Caco-2 (cell line): ENCODE data around the gene L3MBTL4. TPM values are rescaled to one million over a fixed set of nuclear protein-coding genes. Genes with fewer than 3 reads are reported as not detected.

Experiments
- BruUV-seq: library from RNA; stranded (reverse); fragments of 400-500 nt; replicated peaks from 2 replicates; lab custom pipeline; 2021; lab: Mats Ljungman, UMichigan
- CTCF ChIA-PET: fragments of 300-600 bp; sonication (Branson Sonifier 250); formaldehyde crosslinking; loops from one replicate; lab custom pipeline; 2022; ENCODE audit warnings: antibody characterized with exemption; lab: Charles Lee
- POLR2A ChIA-PET: fragments of 300-600 bp; sonication (Branson Sonifier 250); formaldehyde crosslinking; loops from one replicate; lab custom pipeline; 2022; ENCODE audit warnings: antibody characterized with exemption; lab: Charles Lee
- DNase-seq, 2 experiments: peaks; one replicate each; pipeline versions ENCODE4 v3.0.0 to v3.0.0-alpha.2; 2020 to 2022
- H3K27me3 ChIP-seq: replicated peaks from 2 replicates; pipeline ENCODE4 v1.6.0; 2011; ENCODE audit warnings: low read length; ENCODE audit not compliant: control insufficient read depth, insufficient read depth
- H3K36me3 ChIP-seq: 2 replicates; pipeline ENCODE4 v1.5.1; 2011; ENCODE audit warnings: low read length; ENCODE audit not compliant: control insufficient read depth, insufficient read depth
- H3K4me1 ChIP-seq: fragments of 250-450 bp; sonication (Bioruptor Pico); 2 replicates; pipeline ENCODE4 v1.5.1; 2020; ENCODE audit warnings: mild to moderate bottlenecking
- H3K4me3 ChIP-seq: 2 replicates; pipeline ENCODE4 v1.5.1; 2011; ENCODE audit warnings: low read depth, mild to moderate bottlenecking, control low read depth, low read length
- H3K9me3 ChIP-seq: fragments of 250-450 bp; sonication (Bioruptor Pico); 2 replicates; pipeline ENCODE4 v1.5.1; 2020; ENCODE audit warnings: mild to moderate bottlenecking, moderate library complexity
- H3K27ac Mint-ChIP-seq: one replicate; pipeline ENCODE4 v1.8.0; 2022; ENCODE audit warnings: mixed read lengths; ENCODE audit not compliant: unreplicated experiment
- H3K27me3 Mint-ChIP-seq: one replicate; pipeline ENCODE4 v1.8.0; 2022; ENCODE audit warnings: mixed read lengths; ENCODE audit not compliant: insufficient read depth, unreplicated experiment
- H3K36me3 Mint-ChIP-seq: one replicate; pipeline ENCODE4 v1.8.0; 2022; ENCODE audit warnings: mild to moderate bottlenecking, mixed read lengths; ENCODE audit not compliant: insufficient read depth, unreplicated experiment
- H3K4me1 Mint-ChIP-seq: one replicate; pipeline ENCODE4 v1.8.0; 2022; ENCODE audit warnings: low read depth, mixed read lengths; ENCODE audit not compliant: unreplicated experiment
- H3K4me3 Mint-ChIP-seq: one replicate; pipeline ENCODE4 v1.8.0; 2022; ENCODE audit warnings: mild to moderate bottlenecking, moderate library complexity, mixed read lengths; ENCODE audit not compliant: unreplicated experiment
- H3K9me3 Mint-ChIP-seq: one replicate; pipeline ENCODE4 v1.8.0; 2022; ENCODE audit warnings: mixed read lengths; ENCODE audit not compliant: unreplicated experiment
- CTCF ChIP-seq, 2 experiments: fragments of 200-600 bp in 1 of 2; IDR thresholded peaks; 1 replicate in 1 of 2; 2 replicates in 1 of 2; pipeline versions ENCODE4 v1.5.1 to v1.8.0; 2011 to 2022; ENCODE audit warnings: antibody characterized with exemption in 1 of 2, control low read depth in 1 of 2, inconsistent platforms in 1 of 2, low read depth in 1 of 2, low read length in 1 of 2, mild to moderate bottlenecking in 1 of 2, moderate library complexity in 1 of 2; ENCODE audit not compliant: insufficient read depth in 1 of 2, severe bottlenecking in 1 of 2, unreplicated experiment in 1 of 2
- intact Hi-C: fragments of 100-400 bp; cut with micrococcal nuclease; formaldehyde crosslinking; loops from one replicate; pipeline ENCODE4 v1.10.0; 2022; ENCODE audit not compliant: unreplicated experiment
- total RNA-seq: library from RNA; stranded (reverse); gene quantifications from 2 replicates; pipeline ENCODE4 v1.2.3, GENCODE V29; 2022

L3MBTL4 gene
- total RNA-seq, 1 experiment from 2014 or later: 0.23 TPM

- H3K4me1 Mint-ChIP-seq: no peaks in the 10 kb centered on the region
- no peak overlapping the region for H3K4me3 ChIP-seq
- H3K4me3 Mint-ChIP-seq: no peak overlapping the region
- ChIA-PET CTCF (no interaction called here), POLR2A (no interaction called here)
- no TSS peak for BruUV-seq
- H3K27me3 Mint-ChIP-seq: peaks cover 15% of the 10 kb centered on the region
- no peak overlapping the region for H3K27ac Mint-ChIP-seq
- H3K36me3 ChIP-seq: no peaks in the 10 kb centered on the region
- no peak for TF ChIP-seq CTCF (IDR thresholded peaks at IDR 0.05; ENCODE audit: insufficient read depth in 1 of 2, low read depth in 1 of 2, low read length in 1 of 2, severe bottlenecking in 1 of 2, unreplicated experiment in 1 of 2)
- H3K9me3 Mint-ChIP-seq: peaks cover 10% of the 10 kb centered on the region
- no peak for DNase-seq
- H3K4me1 ChIP-seq: no peaks in the 10 kb centered on the region
- H3K9me3 ChIP-seq: no peaks in the 10 kb centered on the region
- intact Hi-C loops: no loop called here
- H3K27me3 ChIP-seq: no peaks in the 10 kb centered on the region
- no peaks in the 10 kb centered on the region for H3K36me3 Mint-ChIP-seq
These were observed 412.8 kb downstream of the L3MBTL4 start for GRCh38 chr18:6001867-6002266.

DNA sequence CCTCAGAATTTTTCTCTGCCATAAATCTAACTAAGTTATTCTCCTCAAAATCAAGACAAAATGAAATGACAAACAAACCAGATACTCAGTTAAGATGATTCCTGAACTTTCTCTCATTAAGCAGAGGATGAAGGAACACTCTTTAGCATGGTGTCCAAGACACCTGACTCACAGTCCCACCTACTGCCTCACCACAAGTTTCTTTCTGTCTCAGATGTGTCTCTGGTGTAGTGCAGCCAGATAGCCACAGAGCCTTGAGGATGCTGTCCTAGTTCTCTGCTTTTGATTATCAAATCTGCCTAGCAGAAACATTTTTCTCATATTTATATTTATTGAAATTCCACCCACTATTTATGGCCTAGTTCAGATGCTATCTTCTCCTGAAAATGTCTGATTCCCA, 415.8 kb downstream of the L3MBTL4 start:
- no peaks in the 10 kb centered on the region; the same call in 1 of the 2 replicates for H3K27me3 ChIP-seq
- Mint-ChIP-seq H3K9me3 (peaks cover 10% of the 10 kb centered on the region), H3K27me3 (peaks cover 14% of the 10 kb centered on the region), H3K27ac (no peak overlapping the region), H3K4me1 (no peaks in the 10 kb centered on the region), H3K4me3 (no peak overlapping the region), H3K36me3 (no peaks in the 10 kb centered on the region)
- no peak for TF ChIP-seq CTCF (IDR thresholded peaks at IDR 0.05; ENCODE audit: insufficient read depth in 1 of 2, low read depth in 1 of 2, low read length in 1 of 2, severe bottlenecking in 1 of 2, unreplicated experiment in 1 of 2)
- H3K9me3 ChIP-seq: no peaks in the 10 kb centered on the region
- no peaks in the 10 kb centered on the region for H3K4me1 ChIP-seq
- no TSS peak for BruUV-seq
- H3K36me3 ChIP-seq: no peaks in the 10 kb centered on the region
- ChIA-PET POLR2A (no interaction called here), CTCF (no interaction called here)
- no peak overlapping the region for H3K4me3 ChIP-seq
- DNase-seq: no peak
- intact Hi-C loops: no loop called here

DNA sequence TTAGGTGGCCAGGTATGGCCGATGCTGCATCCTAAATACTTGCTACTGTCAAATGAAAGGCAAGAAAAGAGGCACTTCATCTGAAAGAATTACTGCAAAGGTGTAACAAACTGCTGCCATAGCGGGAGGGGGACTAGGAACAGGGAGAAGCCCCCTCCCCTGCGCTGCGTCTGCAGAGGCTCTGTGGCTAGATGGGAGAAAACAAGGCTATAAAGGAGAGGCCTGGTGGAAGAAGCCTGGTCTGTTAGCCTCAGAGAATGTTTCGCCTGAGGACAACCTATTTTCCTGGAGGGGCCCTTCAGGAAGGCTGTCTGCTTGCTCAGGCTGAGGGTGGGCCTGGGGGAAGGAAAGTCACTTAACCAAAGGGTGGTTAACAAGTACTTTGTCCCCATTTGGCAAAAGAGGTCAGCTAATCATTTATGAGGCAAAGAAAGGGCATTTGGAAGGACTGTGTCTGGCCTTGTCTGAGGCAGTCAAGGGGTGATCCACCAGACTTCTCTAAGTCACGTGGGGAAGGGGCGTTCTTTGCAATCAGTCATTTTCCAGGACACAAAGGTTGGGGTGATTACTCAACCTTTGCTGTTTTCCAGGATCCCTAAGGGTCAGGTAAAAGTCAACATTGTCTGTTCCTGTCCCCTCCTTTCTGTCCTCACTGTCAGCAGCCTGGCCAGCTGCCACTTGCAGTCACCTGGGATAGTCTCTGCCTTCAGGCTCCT, 416.4 kb downstream of the L3MBTL4 start:
- DNase-seq: no peak
- BruUV-seq: no TSS peak
- Mint-ChIP-seq H3K27me3 (peaks cover 14% of the 10 kb centered on the region), H3K4me1 (no peaks in the 10 kb centered on the region), H3K9me3 (peaks cover 10% of the 10 kb centered on the region), H3K4me3 (no peak overlapping the region), H3K27ac (no peak overlapping the region), H3K36me3 (no peaks in the 10 kb centered on the region)
- no peak overlapping the region for H3K4me3 ChIP-seq
- no peaks in the 10 kb centered on the region; the same call in 1 of the 2 replicates for H3K27me3 ChIP-seq
- H3K36me3 ChIP-seq: no peaks in the 10 kb centered on the region
- ChIA-PET POLR2A (no interaction called here), CTCF (no interaction called here)
- intact Hi-C loops: no loop called here
- no peaks in the 10 kb centered on the region for H3K9me3 ChIP-seq
- no peak for TF ChIP-seq CTCF (IDR thresholded peaks at IDR 0.05; ENCODE audit: insufficient read depth in 1 of 2, low read depth in 1 of 2, low read length in 1 of 2, severe bottlenecking in 1 of 2, unreplicated experiment in 1 of 2)
- no peaks in the 10 kb centered on the region for H3K4me1 ChIP-seq
